ENCODE data around the gene DGKD. TPM values are rescaled to one million over a fixed set of nuclear protein-coding genes. Genes with fewer than 3 reads are reported as not detected.

The DGKD gene
- total RNA-seq, 4 donors from 2014 or later: 26.3 to 41.3 (median 30.4) TPM

- H3K36me3 ChIP-seq: no peaks in the 10 kb centered on the region
- H3K27me3 ChIP-seq: no peaks in the 10 kb centered on the region
- H3K4me3 ChIP-seq: no peak overlapping the region
- in situ Hi-C loops (cut with MboI; ENCODE audit: low sequenced_read_pairs in 4 of 4): no loop called here
- intact Hi-C loops (cut with DNase I; ENCODE audit: low total_unique reads): no loop called here
- H3K9me3 ChIP-seq: peaks cover 0 to 3% (median 0%) of the 10 kb centered on the region in 3 donors
- ATAC-seq (no peak), DNase-seq (no peak)
- peak overlapping the region; percentile 19 to 66 (median 47) for H3K27ac ChIP-seq
- H3K4me1 ChIP-seq: peaks cover 29 to 31% of the 10 kb centered on the region in 2 donors
- TF ChIP-seq CTCF (IDR thresholded peaks at IDR 0.05 in 4 of 5, conservative IDR thresholded peaks at IDR 0.05 in 1 of 5) (no peak), POLR2A (IDR thresholded peaks at IDR 0.05) (no peak)
Measured at GRCh38 chr2:233410196-233410760, 56.0 kb downstream of the DGKD start.

DNA sequence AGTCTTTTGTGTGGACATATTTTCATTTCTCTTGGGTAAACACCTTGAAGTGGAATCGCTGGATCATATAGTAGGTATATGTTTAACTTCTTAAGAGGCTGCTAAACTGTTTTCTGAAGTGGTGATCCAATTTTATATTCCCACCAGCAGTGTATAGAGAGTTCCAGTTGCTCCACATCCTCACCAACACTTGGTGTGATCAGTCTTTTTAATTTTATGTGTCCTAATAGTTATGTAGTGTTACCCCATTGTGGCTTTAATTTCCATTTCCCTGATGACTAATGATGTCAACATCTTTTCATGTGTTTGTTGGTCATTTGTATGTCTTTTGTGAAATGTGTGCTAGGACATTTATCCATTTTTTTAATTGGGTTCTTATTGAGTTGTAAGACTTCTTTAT lies 56.9 kb downstream of the DGKD start:
- ATAC-seq (no peak), DNase-seq (no peak)
- H3K4me3 ChIP-seq: no peak overlapping the region
- peaks cover 0 to 3% (median 0%) of the 10 kb centered on the region in 3 donors for H3K9me3 ChIP-seq
- in situ Hi-C loops (cut with MboI; ENCODE audit: low sequenced_read_pairs in 4 of 4): no loop called here
- no peak overlapping the region for H3K27ac ChIP-seq
- intact Hi-C loops (cut with DNase I; ENCODE audit: low total_unique reads): no loop called here
- no peaks in the 10 kb centered on the region for H3K27me3 ChIP-seq
- TF ChIP-seq CTCF (IDR thresholded peaks at IDR 0.05 in 4 of 5, conservative IDR thresholded peaks at IDR 0.05 in 1 of 5): no peak
- no peak for TF ChIP-seq POLR2A (IDR thresholded peaks at IDR 0.05)
- H3K36me3 ChIP-seq: no peaks in the 10 kb centered on the region
- peaks cover 37 to 40% of the 10 kb centered on the region in 2 donors for H3K4me1 ChIP-seq

- peaks cover 43 to 50% of the 10 kb centered on the region in 2 donors for H3K4me1 ChIP-seq
- DNase-seq (no peak), ATAC-seq (no peak)
- H3K27ac ChIP-seq: no peak overlapping the region
- TF ChIP-seq CTCF (IDR thresholded peaks at IDR 0.05 in 4 of 5, conservative IDR thresholded peaks at IDR 0.05 in 1 of 5): no peak
- TF ChIP-seq POLR2A (IDR thresholded peaks at IDR 0.05): no peak
- in situ Hi-C loops (cut with MboI; ENCODE audit: low sequenced_read_pairs in 4 of 4): no loop called here
- H3K9me3 ChIP-seq: peaks cover 0 to 3% (median 0%) of the 10 kb centered on the region in 3 donors
- H3K27me3 ChIP-seq: no peaks in the 10 kb centered on the region
- H3K36me3 ChIP-seq: no peaks in the 10 kb centered on the region
- no peak overlapping the region for H3K4me3 ChIP-seq
- intact Hi-C loops (cut with DNase I; ENCODE audit: low total_unique reads): loop anchor here (2.0 kb wide), 1 partner anchor 24 kb away; no protein-coding TSS in a partner anchor
Measured at GRCh38 chr2:233412405-233412804, 58.1 kb downstream of the DGKD start.

DNA sequence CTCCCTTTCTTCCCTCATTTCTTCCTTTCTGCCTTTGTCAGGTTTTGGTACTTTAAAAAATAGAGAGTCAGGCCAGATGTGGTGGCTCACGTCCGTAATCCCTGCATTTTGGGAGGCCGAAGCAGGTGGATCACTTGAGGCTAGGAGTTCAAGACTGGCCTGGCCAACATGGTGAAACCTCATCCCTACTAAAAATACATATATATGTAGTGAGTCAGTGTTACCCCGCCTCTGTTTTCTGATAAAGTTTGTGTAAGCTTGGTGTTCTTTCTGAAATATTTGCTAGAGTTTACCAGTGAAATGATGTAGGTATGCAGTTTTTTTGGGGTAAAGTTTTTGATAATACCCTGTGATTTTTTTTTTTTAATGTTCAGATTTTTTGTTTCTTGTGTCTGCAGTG lies 58.8 kb downstream of the DGKD start:
- H3K27me3 ChIP-seq: no peaks in the 10 kb centered on the region
- peaks cover 44 to 51% of the 10 kb centered on the region in 2 donors for H3K4me1 ChIP-seq
- peak overlapping the region; percentile 92 to 97 (median 96) for H3K27ac ChIP-seq
- intact Hi-C loops (cut with DNase I; ENCODE audit: low total_unique reads) (loop anchor here (2.0 kb wide), 1 partner anchor 24 kb away; no protein-coding TSS in a partner anchor), in situ Hi-C loops (cut with MboI; ENCODE audit: low sequenced_read_pairs in 4 of 4) (no loop called here)
- no peak for DNase-seq
- peaks cover 0 to 3% (median 0%) of the 10 kb centered on the region in 3 donors for H3K9me3 ChIP-seq
- no peak overlapping the region for H3K4me3 ChIP-seq
- TF ChIP-seq CTCF (IDR thresholded peaks at IDR 0.05 in 4 of 5, conservative IDR thresholded peaks at IDR 0.05 in 1 of 5): no peak
- no peak for TF ChIP-seq POLR2A (IDR thresholded peaks at IDR 0.05)
- H3K36me3 ChIP-seq: no peaks in the 10 kb centered on the region
- ATAC-seq: no peak
